Left forelimb (tissue), 1 donor: ENCODE measurements around the gene SLC25A51.
"Not testable (repeated sequence)": the region's sequence is repeated elsewhere in the genome, so short reads cannot be mapped to it uniquely, and the experiment has no call there.

Experiments used
- DNase-seq: peaks from one replicate; pipeline ENCODE4 v3.0.0-alpha.2; 2018; ENCODE audit warnings: low spot score

SLC25A51 gene

GRCh38 chr9:37905131-37905505 is 1.2 kb upstream of the SLC25A51 start:
- no peak for DNase-seq

GRCh38 chr9:37904445-37905130 is 661 bp upstream of the SLC25A51 start:
- DNase-seq, result no peak

GRCh38 chr9:37902796-37903646 is 906 bp downstream of the SLC25A51 start:
- peak; percentile 65 for DNase-seq

GRCh38 chr9:37902131-37902530 is 1.8 kb downstream of the SLC25A51 start:
- DNase-seq, result no peak

- no peak for DNase-seq
Observed at GRCh38 chr9:37899041-37899440, 4.9 kb downstream of the SLC25A51 start.

GRCh38 chr9:37897665-37898064 is 6.3 kb downstream of the SLC25A51 start:
- no peak for DNase-seq

GRCh38 chr9:37892063-37892462 is 11.9 kb downstream of the SLC25A51 start:
- no peak for DNase-seq

GRCh38 chr9:37891042-37891441 is 12.9 kb downstream of the SLC25A51 start:
- not testable (repeated sequence) for DNase-seq

GRCh38 chr9:37889536-37889935 is 14.4 kb downstream of the SLC25A51 start:
- DNase-seq, result no peak

GRCh38 chr9:37887977-37888583 is 15.8 kb downstream of the SLC25A51 start:
- DNase-seq, result not testable (repeated sequence)

GRCh38 chr9:37880916-37881479 is 22.9 kb downstream of the SLC25A51 start:
- no peak for DNase-seq

- DNase-seq, result no peak
Observed at GRCh38 chr9:37876376-37876775, 27.6 kb downstream of the SLC25A51 start.

GRCh38 chr9:37873955-37874354 is 30.0 kb downstream of the SLC25A51 start:
- DNase-seq, result no peak

GRCh38 chr9:37870799-37871176 is 33.1 kb downstream of the SLC25A51 start:
- no peak for DNase-seq

- no peak for DNase-seq
Observed at GRCh38 chr9:37870081-37870798, 33.7 kb downstream of the SLC25A51 start.

- DNase-seq, result no peak
Observed at GRCh38 chr9:37862530-37862929, 41.4 kb downstream of the SLC25A51 start.

GRCh38 chr9:37859043-37859442 is 44.9 kb downstream of the SLC25A51 start:
- no peak for DNase-seq

- DNase-seq, result no peak
Observed at GRCh38 chr9:37856551-37856950, 47.4 kb downstream of the SLC25A51 start.

GRCh38 chr9:37852222-37852621 is 51.7 kb downstream of the SLC25A51 start:
- no peak for DNase-seq

- DNase-seq, result no peak
Observed at GRCh38 chr9:37840560-37841194, 63.2 kb downstream of the SLC25A51 start.
